Neural progenitor cell (in vitro differentiated cells): ENCODE data around the gene ZNF462. TPM values are rescaled to one million over a fixed set of nuclear protein-coding genes. Genes with fewer than 3 reads are reported as not detected.

Experiments
- DNase-seq: peaks from one replicate; pipeline ENCODE4 v3.0.0-alpha.2; 2016; ENCODE audit warnings: low spot score
- H2AFZ ChIP-seq: fragments of 200-600 bp; sonication (generic); replicated peaks from 2 replicates; pipeline ENCODE4 v1.6.1; 2016; ENCODE audit warnings: antibody characterized with exemption
- H3F3A ChIP-seq: fragments of 200-600 bp; sonication (generic); 2 replicates; pipeline ENCODE4 v1.6.1; 2016; ENCODE audit warnings: antibody characterized with exemption, low read depth
- H3K27ac ChIP-seq: fragments of 200-600 bp; sonication (generic); 2 replicates; pipeline ENCODE4 v1.5.1; 2016; ENCODE audit warnings: mild to moderate bottlenecking
- H3K27me3 ChIP-seq: fragments of 200-600 bp; sonication (generic); 2 replicates; pipeline ENCODE4 v1.6.1; 2016; ENCODE audit warnings: mild to moderate bottlenecking, moderate library complexity
- H3K36me3 ChIP-seq: fragments of 200-600 bp; sonication (generic); 2 replicates; pipeline ENCODE4 v1.5.1; 2016
- H3K4me1 ChIP-seq: fragments of 200-600 bp; sonication (generic); 2 replicates; pipeline ENCODE4 v1.6.1; 2016; ENCODE audit warnings: mixed run types
- H3K4me2 ChIP-seq: fragments of 200-600 bp; sonication (generic); 2 replicates; pipeline ENCODE4 v1.6.1; 2016
- H3K4me3 ChIP-seq: fragments of 200-600 bp; sonication (generic); 2 replicates; pipeline ENCODE4 v1.5.1; 2016
- H3K79me2 ChIP-seq: fragments of 200-600 bp; sonication (generic); 2 replicates; pipeline ENCODE4 v1.6.1; 2016; ENCODE audit warnings: low read depth
- H3K9ac ChIP-seq: fragments of 200-600 bp; sonication (generic); 2 replicates; pipeline ENCODE4 v1.6.1; 2016
- H3K9me3 ChIP-seq: fragments of 200-600 bp; sonication (generic); 2 replicates; pipeline ENCODE4 v1.5.1; 2016; ENCODE audit warnings: low read depth
- H4K20me1 ChIP-seq: fragments of 200-600 bp; sonication (generic); 2 replicates; pipeline ENCODE4 v1.6.1; 2016; ENCODE audit warnings: low read depth
- H3K27ac Mint-ChIP-seq: 3 replicates; pipeline ENCODE4 v1.8.0; 2021; ENCODE audit warnings: mixed read lengths
- H3K27me3 Mint-ChIP-seq: 2 replicates; pipeline ENCODE4 v1.8.0; 2022; ENCODE audit warnings: low read depth, mild to moderate bottlenecking, inconsistent platforms, moderate library complexity, mixed read lengths; ENCODE audit not compliant: insufficient read depth
- H3K36me3 Mint-ChIP-seq: 3 replicates; pipeline ENCODE4 v1.8.0; 2021; ENCODE audit warnings: mixed read lengths
- H3K4me1 Mint-ChIP-seq: 3 replicates; pipeline ENCODE4 v1.8.0; 2021; ENCODE audit warnings: mixed read lengths
- H3K4me3 Mint-ChIP-seq: 3 replicates; pipeline ENCODE4 v1.8.0; 2021; ENCODE audit warnings: mild to moderate bottlenecking, moderate library complexity, mixed read lengths
- H3K9me3 Mint-ChIP-seq: 3 replicates; pipeline ENCODE4 v1.8.0; 2020; ENCODE audit warnings: mixed read lengths
- CTCF ChIP-seq: fragments of 200-600 bp; sonication (generic); IDR thresholded peaks from 2 replicates; pipeline ENCODE4 v1.5.1; 2017; ENCODE audit warnings: antibody characterized with exemption, mild to moderate bottlenecking
- EZH2 ChIP-seq: fragments of 200-600 bp; sonication (generic); IDR thresholded peaks from 2 replicates; pipeline ENCODE4 v1.6.1; 2017; ENCODE audit warnings: antibody characterized with exemption, mild to moderate bottlenecking, moderate library complexity
- EZH2phosphoT487 ChIP-seq: fragments of 200-600 bp; sonication (generic); IDR thresholded peaks from 2 replicates; pipeline ENCODE4 v1.6.1; 2017; ENCODE audit warnings: antibody characterized with exemption
- total RNA-seq: library from RNA; depleted of rRNA; stranded (reverse); fragments of >200 nt; gene quantifications from 2 replicates; pipeline ENCODE4 v1.2.3, GENCODE V29; 2015; ENCODE audit warnings: low replicate concordance

ZNF462 gene
- total RNA-seq, 1 donor from 2014 or later: 81.8 TPM

- Mint-ChIP-seq H3K9me3 (no peaks in the 10 kb centered on the region), H3K36me3 (peaks cover 74% of the 10 kb centered on the region), H3K27ac (no peak overlapping the region), H3K4me3 (no peak overlapping the region), H3K4me1 (peaks cover 8% of the 10 kb centered on the region), H3K27me3 (no peaks in the 10 kb centered on the region)
- Histone ChIP-seq H3F3A (peaks cover 10% of the 10 kb centered on the region), H3K4me2 (no peak overlapping the region), H3K79me2 (peaks cover 81% of the 10 kb centered on the region), H3K27ac (no peak overlapping the region), H3K4me1 (peaks cover 17% of the 10 kb centered on the region), H3K9ac (no peak overlapping the region), H3K4me3 (no peak overlapping the region), H4K20me1 (peaks cover 18% of the 10 kb centered on the region), H2AFZ (no peak overlapping the region), H3K36me3 (no peaks in the 10 kb centered on the region), H3K27me3 (no peaks in the 10 kb centered on the region), H3K9me3 (no peaks in the 10 kb centered on the region)
- TF ChIP-seq EZH2: no peak
- TF ChIP-seq CTCF: no peak
- no peak for TF ChIP-seq EZH2phosphoT487
- no peak for DNase-seq
Measured at GRCh38 chr9:106963684-106964083, 100.7 kb downstream of the ZNF462 start.

- TF ChIP-seq EZH2 (no peak), CTCF (no peak)
- peaks cover 74% of the 10 kb centered on the region for H3K36me3 Mint-ChIP-seq
- peaks cover 87% of the 10 kb centered on the region for H3K79me2 ChIP-seq
Measured at GRCh38 chr9:106964329-106964728, 101.4 kb downstream of the ZNF462 start.

DNA sequence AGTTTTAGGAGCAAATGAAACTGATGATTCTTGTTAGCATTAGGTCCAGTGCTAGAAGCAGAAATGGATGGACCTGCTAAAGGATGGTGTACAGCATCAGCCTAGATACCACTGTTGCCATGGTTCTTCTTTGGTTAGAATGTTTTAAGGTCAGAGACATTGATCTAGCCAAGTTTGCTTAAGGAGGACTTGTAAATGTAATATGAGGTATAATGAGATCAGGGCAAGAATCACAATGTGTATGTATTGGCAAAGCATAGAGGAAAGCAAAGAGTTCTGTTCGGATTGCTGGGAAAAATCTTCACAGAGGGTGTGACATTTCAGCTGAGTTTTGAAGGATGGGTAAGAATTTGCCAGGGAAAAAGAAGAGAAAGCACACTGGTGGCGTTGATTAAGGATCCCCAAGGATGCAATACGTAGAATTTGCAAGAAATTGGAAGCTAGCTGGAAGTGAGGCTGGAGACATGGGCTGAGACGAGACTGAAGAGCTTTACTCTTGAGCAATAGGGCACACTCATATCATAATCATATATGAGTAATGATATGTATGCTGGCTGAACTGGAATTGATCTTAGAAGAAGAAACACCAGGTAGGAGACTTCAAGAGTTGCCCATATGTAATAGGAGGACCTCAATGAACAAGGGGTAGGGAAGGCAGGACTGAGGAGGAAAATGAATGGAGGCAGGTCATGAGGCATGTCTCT, 102.0 kb downstream of the ZNF462 start:
- H3K27ac Mint-ChIP-seq: no peak overlapping the region
- TF ChIP-seq EZH2 (no peak), EZH2phosphoT487 (no peak), CTCF (no peak)
- H3K4me3 Mint-ChIP-seq: no peak overlapping the region

More at GRCh38 chr9:106964329-106964728, 101.4 kb downstream of the ZNF462 start:
- Histone ChIP-seq H3K4me1 (peaks cover 23% of the 10 kb centered on the region), H3K27me3 (no peaks in the 10 kb centered on the region), H3F3A (peaks cover 10% of the 10 kb centered on the region), H3K27ac (no peak overlapping the region), H3K9ac (no peak overlapping the region), H4K20me1 (peaks cover 23% of the 10 kb centered on the region), H3K4me3 (no peak overlapping the region), H3K36me3 (no peaks in the 10 kb centered on the region), H3K9me3 (no peaks in the 10 kb centered on the region), H2AFZ (no peak overlapping the region), H3K4me2 (no peak overlapping the region)
- Mint-ChIP-seq H3K27ac (no peak overlapping the region), H3K27me3 (no peaks in the 10 kb centered on the region), H3K9me3 (no peaks in the 10 kb centered on the region), H3K4me1 (peaks cover 10% of the 10 kb centered on the region), H3K4me3 (no peak overlapping the region)
- DNase-seq: no peak

More for the DNA sequence above, 102.0 kb downstream of the ZNF462 start:
- Histone ChIP-seq H3K9ac (no peak overlapping the region), H3K4me2 (no peak overlapping the region), H3K4me1 (peaks cover 29% of the 10 kb centered on the region), H3K4me3 (no peak overlapping the region), H3K27ac (no peak overlapping the region), H3K27me3 (no peaks in the 10 kb centered on the region), H2AFZ (no peak overlapping the region), H3F3A (peaks cover 13% of the 10 kb centered on the region), H3K79me2 (peaks cover 92% of the 10 kb centered on the region), H4K20me1 (peaks cover 30% of the 10 kb centered on the region), H3K36me3 (no peaks in the 10 kb centered on the region), H3K9me3 (no peaks in the 10 kb centered on the region)
- Mint-ChIP-seq H3K4me1 (peaks cover 17% of the 10 kb centered on the region), H3K27me3 (no peaks in the 10 kb centered on the region), H3K9me3 (no peaks in the 10 kb centered on the region), H3K36me3 (peaks cover 72% of the 10 kb centered on the region)
- DNase-seq: no peak
